Uterus (tissue), 4 donors: ENCODE data around the gene CASTOR1. TPM values are rescaled to one million over a fixed set of nuclear protein-coding genes. Genes with fewer than 3 reads are reported as not detected.

Experiments
- DNase-seq, 2 donors: peaks; one replicate each; pipeline ENCODE4 v3.0.0-alpha.2; 2019 to 2020
- H3K27ac ChIP-seq, 2 donors: fragments of 200-600 bp; sonication (generic); 1 replicate in 1 of 2; 2 replicates in 1 of 2; pipeline ENCODE4 v1.5.1; 2016 to 2018
- H3K27me3 ChIP-seq, 2 donors: fragments of 200-600 bp; sonication (generic); one replicate each; pipeline ENCODE4 v1.5.1; 2018 to 2019; ENCODE audit warnings: control low read depth in 1 of 2
- H3K36me3 ChIP-seq, 2 donors: fragments of 200-600 bp; sonication (generic); one replicate each; pipeline ENCODE4 v1.5.1; 2019; ENCODE audit warnings: control low read depth in 1 of 2
- H3K4me1 ChIP-seq, 2 donors: fragments of 200-600 bp; sonication (generic); one replicate each; pipeline ENCODE4 v1.5.1; 2018 to 2019; ENCODE audit warnings: control low read depth in 1 of 2
- H3K4me3 ChIP-seq, 2 donors: fragments of 200-600 bp; sonication (generic); 1 replicate in 1 of 2; 2 replicates in 1 of 2; pipeline ENCODE4 v1.5.1; 2018 to 2019; ENCODE audit warnings: mild to moderate bottlenecking in 1 of 2
- H3K9me3 ChIP-seq, 2 donors: fragments of 200-600 bp; sonication (generic); one replicate each; pipeline ENCODE4 v1.5.1; 2019; ENCODE audit warnings: control low read depth in 1 of 2
- POLR2A ChIP-seq, 2 donors: fragments of 450-650 bp; IDR thresholded peaks; one replicate each; pipeline ENCODE4 v1.6.1; 2016; ENCODE audit warnings: antibody characterized with exemption in 2 of 2, mild to moderate bottlenecking in 1 of 2, moderate library complexity in 1 of 2
- intact Hi-C: fragments of 100-400 bp; cut with DNase I; formaldehyde crosslinking; loops from one replicate; pipeline ENCODE4 v1.15.1; 2023; ENCODE audit warnings: low total_unique reads
- total RNA-seq, 4 donors: library from RNA; depleted of rRNA in 3 of 4; stranded (reverse); fragments of >200 nt in 3 of 4; gene quantifications; one replicate each; pipeline versions ENCODE4 v1.1.0 to v1.2.4, GENCODE V29; 2014 to 2023
- TF ChIP-seq, protein P1 (sequence below), 4 experiments: fragments of 200-600 bp in 2 of 4; fragments of 450-650 bp in 2 of 4; sonication (generic) in 2 of 4; IDR thresholded peaks; one replicate each; pipeline ENCODE4 v1.5.1; 2016 to 2019; ENCODE audit warnings: antibody characterized with exemption in 4 of 4, mild to moderate bottlenecking in 2 of 4, moderate library complexity in 1 of 4
- donor health status: DM: yes; HTN: yes; CAD: no.

The CASTOR1 gene
- total RNA-seq, 4 donors from 2014 or later: 15.8 to 67.1 (median 27.7) TPM

DNA sequence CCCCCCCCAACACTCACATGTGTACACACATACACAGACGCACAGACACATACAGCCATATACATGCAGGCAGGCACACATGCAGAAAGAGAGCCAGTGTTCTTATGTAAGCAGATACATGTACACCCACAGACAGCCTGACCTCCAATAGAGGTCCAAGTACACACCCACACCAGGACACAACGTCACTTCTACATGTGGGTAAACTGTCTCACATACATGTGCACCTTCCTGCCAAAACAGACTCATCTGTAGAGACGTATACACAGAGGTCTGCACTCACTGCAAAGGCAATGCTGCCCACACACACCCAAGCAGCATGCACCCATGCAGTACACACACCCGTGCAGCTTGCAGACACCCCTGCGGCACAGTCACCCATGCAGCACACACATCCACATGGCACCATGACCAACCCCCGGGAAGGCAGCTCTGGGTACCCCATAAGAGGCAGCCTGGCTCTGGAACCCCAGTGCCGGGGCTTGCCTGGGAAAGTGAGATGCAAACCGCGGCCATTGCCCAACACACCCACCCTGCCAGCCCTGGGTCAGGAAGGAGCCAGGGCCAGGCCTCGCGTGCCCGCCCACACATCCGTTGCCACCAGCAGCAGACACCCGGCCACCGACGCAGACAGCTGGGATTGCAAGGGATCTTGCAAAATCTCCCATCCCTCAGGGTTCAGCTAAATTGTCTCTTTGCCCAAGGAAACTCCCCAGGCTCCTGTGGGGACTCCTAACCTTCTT is 10.1 kb downstream of the CASTOR1 start:
- Histone ChIP-seq H3K27ac (no peak overlapping the region), H3K4me3 (no peak overlapping the region), H3K9me3 (no peaks in the 10 kb centered on the region), H3K36me3 (no peaks in the 10 kb centered on the region), H3K4me1 (no peaks in the 10 kb centered on the region), H3K27me3 (no peaks in the 10 kb centered on the region)
- no peak for TF ChIP-seq POLR2A (IDR thresholded peaks at IDR 0.05)
- TF ChIP-seq, protein P1, sequence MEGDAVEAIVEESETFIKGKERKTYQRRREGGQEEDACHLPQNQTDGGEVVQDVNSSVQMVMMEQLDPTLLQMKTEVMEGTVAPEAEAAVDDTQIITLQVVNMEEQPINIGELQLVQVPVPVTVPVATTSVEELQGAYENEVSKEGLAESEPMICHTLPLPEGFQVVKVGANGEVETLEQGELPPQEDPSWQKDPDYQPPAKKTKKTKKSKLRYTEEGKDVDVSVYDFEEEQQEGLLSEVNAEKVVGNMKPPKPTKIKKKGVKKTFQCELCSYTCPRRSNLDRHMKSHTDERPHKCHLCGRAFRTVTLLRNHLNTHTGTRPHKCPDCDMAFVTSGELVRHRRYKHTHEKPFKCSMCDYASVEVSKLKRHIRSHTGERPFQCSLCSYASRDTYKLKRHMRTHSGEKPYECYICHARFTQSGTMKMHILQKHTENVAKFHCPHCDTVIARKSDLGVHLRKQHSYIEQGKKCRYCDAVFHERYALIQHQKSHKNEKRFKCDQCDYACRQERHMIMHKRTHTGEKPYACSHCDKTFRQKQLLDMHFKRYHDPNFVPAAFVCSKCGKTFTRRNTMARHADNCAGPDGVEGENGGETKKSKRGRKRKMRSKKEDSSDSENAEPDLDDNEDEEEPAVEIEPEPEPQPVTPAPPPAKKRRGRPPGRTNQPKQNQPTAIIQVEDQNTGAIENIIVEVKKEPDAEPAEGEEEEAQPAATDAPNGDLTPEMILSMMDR (IDR thresholded peaks at IDR 0.05): no peak
- no peak for DNase-seq
- intact Hi-C loops: no loop called here

DNA sequence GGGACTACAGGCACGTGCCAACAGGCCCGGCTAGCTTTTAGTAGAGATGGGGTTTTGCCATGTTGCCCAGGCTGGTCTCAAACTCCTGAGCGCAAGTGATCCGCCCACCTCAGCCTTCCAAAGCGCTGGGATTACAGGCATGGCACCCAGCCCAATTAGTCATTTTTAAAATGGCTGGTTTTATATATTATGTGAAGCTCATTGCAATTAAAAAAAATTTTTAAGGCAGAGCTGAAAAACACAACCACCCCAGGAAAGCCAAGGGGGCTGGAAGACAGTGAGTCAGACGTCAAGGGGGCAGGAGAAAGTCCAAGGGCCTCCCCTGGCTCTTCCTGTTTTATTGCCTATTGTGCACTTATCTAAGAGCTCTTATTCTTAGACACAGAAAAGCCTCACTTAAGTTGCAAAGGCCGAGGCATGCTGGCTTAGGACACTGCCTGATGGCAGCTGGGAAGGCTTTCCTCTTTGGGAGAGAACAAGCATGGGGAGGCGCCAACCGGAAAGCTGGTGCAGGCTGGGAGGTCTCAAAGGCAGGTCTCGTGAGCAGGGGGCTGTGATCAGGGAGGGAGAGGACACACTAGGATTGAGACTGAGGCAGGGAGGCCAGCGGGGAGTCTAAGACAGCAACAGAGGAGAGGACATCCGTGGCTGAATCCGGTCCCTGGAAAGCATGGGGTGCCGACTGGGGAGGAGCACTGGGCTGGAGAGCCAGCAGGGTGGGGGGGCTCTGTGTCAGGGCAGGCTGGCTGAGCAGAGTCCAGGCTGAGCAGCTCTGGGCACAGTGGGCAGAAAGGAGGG is 11.6 kb downstream of the CASTOR1 start:
- intact Hi-C loops: no loop called here
- peak in 1 of 2 donors; percentile 61 for DNase-seq

DNA sequence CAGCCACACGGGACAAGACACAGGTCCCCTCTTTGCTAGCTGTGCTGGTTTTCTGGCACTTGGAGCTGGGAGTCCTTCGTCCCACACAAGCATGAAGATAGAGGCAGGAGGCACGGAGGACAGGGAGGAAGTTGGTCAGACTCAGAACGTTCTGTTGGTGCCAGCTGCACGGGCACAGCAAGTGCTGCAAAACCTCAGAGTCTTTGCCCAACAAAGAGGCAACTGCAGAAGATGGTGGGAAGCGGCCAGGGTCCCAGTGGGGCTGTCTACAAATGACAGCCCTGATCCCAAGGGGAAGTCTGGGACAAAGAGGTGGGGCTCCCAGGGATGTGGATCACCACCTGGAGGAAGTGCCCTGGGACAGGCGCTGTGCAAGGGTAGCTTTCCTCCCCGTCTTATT is 13.3 kb downstream of the CASTOR1 start:
- intact Hi-C loops: no loop called here

More for the DNA sequence above, 11.6 kb downstream of the CASTOR1 start:
- no peaks in the 10 kb centered on the region for H3K36me3 ChIP-seq
- TF ChIP-seq, protein P1 (IDR thresholded peaks at IDR 0.05): no peak
- no peak for TF ChIP-seq POLR2A (IDR thresholded peaks at IDR 0.05)
- no peaks in the 10 kb centered on the region for H3K27me3 ChIP-seq
- peak overlapping the region; percentile 52 to 71 for H3K27ac ChIP-seq
- H3K9me3 ChIP-seq: no peaks in the 10 kb centered on the region
- H3K4me1 ChIP-seq: no peaks in the 10 kb centered on the region
- H3K4me3 ChIP-seq: no peak overlapping the region

DNA sequence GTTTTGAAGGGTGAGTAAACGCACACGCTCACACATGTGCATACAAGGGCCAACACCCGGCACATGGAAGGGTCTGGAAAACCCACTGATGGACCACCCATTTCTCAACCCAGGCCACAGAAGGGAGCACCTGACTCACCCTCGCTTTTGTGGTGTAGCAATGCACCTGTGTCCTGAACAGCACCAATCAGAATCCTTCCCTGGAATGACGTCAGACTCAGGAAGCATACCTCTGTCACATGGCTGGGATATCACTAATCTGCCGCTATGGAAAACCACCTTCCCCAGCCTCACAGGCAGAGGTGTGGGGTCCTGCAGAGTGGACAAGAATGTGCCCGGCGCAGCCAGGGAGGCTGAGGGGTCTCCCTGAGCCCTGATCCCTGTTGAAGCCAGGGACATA is 13.7 kb downstream of the CASTOR1 start:
- DNase-seq: no peak
- intact Hi-C loops: no loop called here
- no peaks in the 10 kb centered on the region for H3K27me3 ChIP-seq

More for the DNA sequence above, 13.3 kb downstream of the CASTOR1 start:
- TF ChIP-seq, protein P1 (IDR thresholded peaks at IDR 0.05): no peak
- no peak for TF ChIP-seq POLR2A (IDR thresholded peaks at IDR 0.05)
- no peaks in the 10 kb centered on the region for H3K9me3 ChIP-seq
- no peaks in the 10 kb centered on the region for H3K4me1 ChIP-seq
- H3K36me3 ChIP-seq: no peaks in the 10 kb centered on the region
- H3K4me3 ChIP-seq: no peak overlapping the region
- H3K27ac ChIP-seq: no peak overlapping the region
- DNase-seq: no peak
- no peaks in the 10 kb centered on the region for H3K27me3 ChIP-seq

More for the DNA sequence above, 13.7 kb downstream of the CASTOR1 start:
- H3K4me1 ChIP-seq: no peaks in the 10 kb centered on the region
- H3K27ac ChIP-seq: no peak overlapping the region
- no peak overlapping the region for H3K4me3 ChIP-seq
- H3K9me3 ChIP-seq: no peaks in the 10 kb centered on the region
- H3K36me3 ChIP-seq: no peaks in the 10 kb centered on the region
- TF ChIP-seq, protein P1 (IDR thresholded peaks at IDR 0.05): no peak
- TF ChIP-seq POLR2A (IDR thresholded peaks at IDR 0.05): no peak
